Glutamatergic neuron (in vitro differentiated cells): Measurements from ENCODE around the gene LINC01488. TPM values are rescaled to one million over a fixed set of nuclear protein-coding genes. Genes with fewer than 3 reads are reported as not detected.

Experiments
- DNase-seq: peaks from one replicate; pipeline ENCODE4 v3.0.0; 2022
- H3K27ac Mint-ChIP-seq: one replicate; pipeline ENCODE4 v1.8.0; 2020; ENCODE audit warnings: mild to moderate bottlenecking, mixed read lengths, inconsistent platforms; ENCODE audit not compliant: unreplicated experiment
- H3K27me3 Mint-ChIP-seq: one replicate; pipeline ENCODE4 v1.8.0; 2020; ENCODE audit warnings: mild to moderate bottlenecking, moderate library complexity, mixed read lengths, inconsistent platforms; ENCODE audit not compliant: unreplicated experiment
- H3K36me3 Mint-ChIP-seq: one replicate; pipeline ENCODE4 v1.8.0; 2020; ENCODE audit warnings: mild to moderate bottlenecking, mixed read lengths, inconsistent platforms; ENCODE audit not compliant: unreplicated experiment
- H3K4me1 Mint-ChIP-seq: one replicate; pipeline ENCODE4 v1.8.0; 2020; ENCODE audit warnings: mild to moderate bottlenecking, low read depth, mixed read lengths, inconsistent platforms; ENCODE audit not compliant: unreplicated experiment
- H3K4me3 Mint-ChIP-seq: one replicate; pipeline ENCODE4 v1.8.0; 2020; ENCODE audit warnings: mild to moderate bottlenecking, mixed read lengths, inconsistent platforms; ENCODE audit not compliant: unreplicated experiment
- H3K9me3 Mint-ChIP-seq: one replicate; pipeline ENCODE4 v1.8.0; 2020; ENCODE audit warnings: mild to moderate bottlenecking, moderate library complexity, mixed read lengths, inconsistent platforms; ENCODE audit not compliant: unreplicated experiment
- CTCF ChIP-seq: fragments of 200-600 bp; sonication (generic); IDR thresholded peaks from one replicate; pipeline ENCODE4 v1.5.0; 2021; ENCODE audit not compliant: partially characterized antibody, unreplicated experiment
- total RNA-seq: library from RNA; stranded (reverse); fragmentation: NEBNext Ultra II Directional; extraction: Animal tissue kit (Norgen Biotek cat#: 25700); gene quantifications from one replicate; pipeline ENCODE4 v1.2.1, GENCODE V29; 2021; ENCODE audit not compliant: unreplicated experiment

The LINC01488 gene
- total RNA-seq, 1 donor from 2014 or later: not detected

GRCh38 chr11:69479591-69480271 is 1.7 kb upstream of the LINC01488 start:
- Mint-ChIP-seq H3K4me1 (no peaks in the 10 kb centered on the region), H3K27ac (no peak overlapping the region), H3K4me3 (no peak overlapping the region), H3K9me3 (peaks cover 8% of the 10 kb centered on the region), H3K27me3 (peaks cover 8% of the 10 kb centered on the region), H3K36me3 (no peaks in the 10 kb centered on the region)
- no peak for TF ChIP-seq CTCF
- DNase-seq: no peak

- H3K36me3 Mint-ChIP-seq: no peaks in the 10 kb centered on the region
- no peaks in the 10 kb centered on the region for H3K4me1 Mint-ChIP-seq
- H3K27ac Mint-ChIP-seq: no peak overlapping the region
- peaks cover 8% of the 10 kb centered on the region for H3K9me3 Mint-ChIP-seq
- TF ChIP-seq CTCF: no peak
- no peak for DNase-seq
- H3K4me3 Mint-ChIP-seq: no peak overlapping the region
- H3K27me3 Mint-ChIP-seq: peaks cover 8% of the 10 kb centered on the region
Observed at GRCh38 chr11:69480547-69481392, 693 bp upstream of the LINC01488 start.

GRCh38 chr11:69482322-69482721 is 859 bp downstream of the LINC01488 start:
- peaks cover 8% of the 10 kb centered on the region for H3K9me3 Mint-ChIP-seq
- H3K27ac Mint-ChIP-seq: no peak overlapping the region
- H3K27me3 Mint-ChIP-seq: peaks cover 8% of the 10 kb centered on the region
- no peaks in the 10 kb centered on the region for H3K36me3 Mint-ChIP-seq
- no peak overlapping the region for H3K4me3 Mint-ChIP-seq
- no peak for TF ChIP-seq CTCF
- no peaks in the 10 kb centered on the region for H3K4me1 Mint-ChIP-seq
- DNase-seq: no peak

GRCh38 chr11:69483170-69483569 is 1.7 kb downstream of the LINC01488 start:
- H3K27ac Mint-ChIP-seq: no peak overlapping the region
- DNase-seq: no peak
- H3K27me3 Mint-ChIP-seq: peaks cover 10% of the 10 kb centered on the region
- H3K4me1 Mint-ChIP-seq: no peaks in the 10 kb centered on the region
- peaks cover 8% of the 10 kb centered on the region for H3K9me3 Mint-ChIP-seq
- no peaks in the 10 kb centered on the region for H3K36me3 Mint-ChIP-seq
- TF ChIP-seq CTCF: no peak
- no peak overlapping the region for H3K4me3 Mint-ChIP-seq
